ENCODE data around the gene CAB39L. TPM values are rescaled to one million over a fixed set of nuclear protein-coding genes. Genes with fewer than 3 reads are reported as not detected.

The CAB39L gene
- total RNA-seq, 2 experiments from 2014 or later, result 9.6 to 28.6 TPM

- Histone ChIP-seq H3K9me2 (ENCODE audit: insufficient read depth, low read length) (no peaks in the 10 kb centered on the region), H3K4me2 (ENCODE audit: low read length) (no peak overlapping the region), H3K27ac (ENCODE audit: low read depth, low read length, poor library complexity, severe bottlenecking) (no peak overlapping the region), H4K20me1 (ENCODE audit: insufficient read depth, low read length) (no peaks in the 10 kb centered on the region), H3K4me1 (ENCODE audit: insufficient read depth, low read length, poor library complexity, severe bottlenecking) (peaks cover 3% of the 10 kb centered on the region), H2AFZ (ENCODE audit: low read length) (no peak overlapping the region), H3K9me3 (ENCODE audit: low read length) (no peaks in the 10 kb centered on the region), H3K36me3 (ENCODE audit: insufficient read depth, low read length) (peaks cover 66% of the 10 kb centered on the region), H3K79me2 (ENCODE audit: insufficient read depth, low read depth, low read length) (no peaks in the 10 kb centered on the region), H3K4me3 (ENCODE audit: low read depth, low read length, poor library complexity, severe bottlenecking) (no peak overlapping the region)
- ChIA-PET CTCF (ENCODE audit: unreplicated experiment) (no interaction called here), POLR2A (no interaction called here)
- TF ChIP-seq, protein P1, sequence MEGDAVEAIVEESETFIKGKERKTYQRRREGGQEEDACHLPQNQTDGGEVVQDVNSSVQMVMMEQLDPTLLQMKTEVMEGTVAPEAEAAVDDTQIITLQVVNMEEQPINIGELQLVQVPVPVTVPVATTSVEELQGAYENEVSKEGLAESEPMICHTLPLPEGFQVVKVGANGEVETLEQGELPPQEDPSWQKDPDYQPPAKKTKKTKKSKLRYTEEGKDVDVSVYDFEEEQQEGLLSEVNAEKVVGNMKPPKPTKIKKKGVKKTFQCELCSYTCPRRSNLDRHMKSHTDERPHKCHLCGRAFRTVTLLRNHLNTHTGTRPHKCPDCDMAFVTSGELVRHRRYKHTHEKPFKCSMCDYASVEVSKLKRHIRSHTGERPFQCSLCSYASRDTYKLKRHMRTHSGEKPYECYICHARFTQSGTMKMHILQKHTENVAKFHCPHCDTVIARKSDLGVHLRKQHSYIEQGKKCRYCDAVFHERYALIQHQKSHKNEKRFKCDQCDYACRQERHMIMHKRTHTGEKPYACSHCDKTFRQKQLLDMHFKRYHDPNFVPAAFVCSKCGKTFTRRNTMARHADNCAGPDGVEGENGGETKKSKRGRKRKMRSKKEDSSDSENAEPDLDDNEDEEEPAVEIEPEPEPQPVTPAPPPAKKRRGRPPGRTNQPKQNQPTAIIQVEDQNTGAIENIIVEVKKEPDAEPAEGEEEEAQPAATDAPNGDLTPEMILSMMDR (conservative IDR thresholded peaks at IDR 0.05; ENCODE audit: low read length), result no peak
- no peak for TF ChIP-seq EZH2phosphoT487 (IDR thresholded peaks at IDR 0.05; ENCODE audit: borderline replicate concordance, low read depth, low read length)
- intact Hi-C loops (cut with micrococcal nuclease; ENCODE audit: unreplicated experiment), result no loop called here
- no peak for DNase-seq (ENCODE audit: low spot score)
- no TSS peak for BruUV-seq (replicated peaks)
These were observed 117.5 kb downstream of the CAB39L start for GRCh38 chr13:49326222-49326917.

DNA sequence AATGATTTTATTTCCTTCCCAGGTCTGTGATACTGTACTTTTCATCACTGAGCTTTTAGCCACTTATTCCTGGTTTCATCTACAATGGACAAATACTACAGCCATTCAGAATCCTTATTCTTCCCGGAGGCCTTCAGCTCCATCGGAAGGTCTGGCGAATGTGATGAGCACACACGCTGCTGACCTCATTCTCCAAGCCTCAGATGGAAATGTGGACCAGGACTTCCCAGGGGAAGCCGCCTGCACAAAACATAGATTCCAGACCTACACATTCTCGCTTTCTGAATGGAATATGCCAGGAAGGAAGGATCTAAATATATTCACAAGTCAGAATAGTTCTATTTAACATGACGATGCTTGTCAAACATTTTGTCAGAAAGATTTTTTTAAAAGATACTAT, 120.5 kb downstream of the CAB39L start:
- H4K20me1 ChIP-seq (ENCODE audit: insufficient read depth, low read length), result no peaks in the 10 kb centered on the region
- H3K9me3 ChIP-seq (ENCODE audit: low read length), result no peaks in the 10 kb centered on the region
- no peaks in the 10 kb centered on the region for H3K79me2 ChIP-seq (ENCODE audit: insufficient read depth, low read depth, low read length)
- peaks cover 49% of the 10 kb centered on the region for H3K36me3 ChIP-seq (ENCODE audit: insufficient read depth, low read length)
- no peak for DNase-seq (ENCODE audit: low spot score)
- intact Hi-C loops (cut with micrococcal nuclease; ENCODE audit: unreplicated experiment), result no loop called here
- TF ChIP-seq, protein P1 (conservative IDR thresholded peaks at IDR 0.05; ENCODE audit: low read length), result no peak
- no peak for TF ChIP-seq EZH2phosphoT487 (IDR thresholded peaks at IDR 0.05; ENCODE audit: borderline replicate concordance, low read depth, low read length)
- POLR2A ChIA-PET, result interaction anchor here (0.7 to 2.4 kb wide), 4 partner anchors 9 to 45 kb away, joined by 3 to 12 read pairs (median 6); no protein-coding TSS in a partner anchor
- CTCF ChIA-PET (ENCODE audit: unreplicated experiment), result no interaction called here
- no peak overlapping the region for H3K4me3 ChIP-seq (ENCODE audit: low read depth, low read length, poor library complexity, severe bottlenecking)
- BruUV-seq (replicated peaks), result no TSS peak
- H2AFZ ChIP-seq (ENCODE audit: low read length), result no peak overlapping the region
- H3K4me1 ChIP-seq (ENCODE audit: insufficient read depth, low read length, poor library complexity, severe bottlenecking), result peaks cover 25% of the 10 kb centered on the region
- H3K27ac ChIP-seq (ENCODE audit: low read depth, low read length, poor library complexity, severe bottlenecking), result no peak overlapping the region
- no peak overlapping the region for H3K4me2 ChIP-seq (ENCODE audit: low read length)
- no peaks in the 10 kb centered on the region for H3K9me2 ChIP-seq (ENCODE audit: insufficient read depth, low read length)

DNA sequence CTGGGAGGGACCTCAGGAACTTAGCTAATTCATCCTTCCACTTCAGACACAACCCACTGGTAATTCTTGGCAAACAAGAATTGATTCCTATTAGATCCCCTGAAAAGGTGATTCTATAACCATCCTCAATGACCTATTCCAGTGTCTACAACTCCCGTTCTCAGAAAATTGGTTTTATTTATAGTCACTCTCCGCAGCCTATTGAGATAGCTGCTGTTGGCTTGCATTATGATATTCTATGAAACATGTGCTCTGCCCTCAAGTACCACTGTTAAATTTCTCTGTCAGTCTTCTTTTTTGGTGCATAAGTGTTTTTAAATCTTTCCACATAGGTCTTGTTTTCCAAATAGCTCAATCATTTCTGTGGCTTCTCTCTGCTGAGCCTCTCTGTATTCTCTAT, 121.2 kb downstream of the CAB39L start:
- no peak overlapping the region for H3K4me3 ChIP-seq (ENCODE audit: low read depth, low read length, poor library complexity, severe bottlenecking)
- no peaks in the 10 kb centered on the region for H3K9me3 ChIP-seq (ENCODE audit: low read length)
- peaks cover 25% of the 10 kb centered on the region for H3K4me1 ChIP-seq (ENCODE audit: insufficient read depth, low read length, poor library complexity, severe bottlenecking)
- CTCF ChIA-PET (ENCODE audit: unreplicated experiment), result no interaction called here
- H3K79me2 ChIP-seq (ENCODE audit: insufficient read depth, low read depth, low read length), result no peaks in the 10 kb centered on the region
- intact Hi-C loops (cut with micrococcal nuclease; ENCODE audit: unreplicated experiment), result no loop called here
- no peak overlapping the region for H3K27ac ChIP-seq (ENCODE audit: low read depth, low read length, poor library complexity, severe bottlenecking)
- H2AFZ ChIP-seq (ENCODE audit: low read length), result no peak overlapping the region
- peaks cover 45% of the 10 kb centered on the region for H3K36me3 ChIP-seq (ENCODE audit: insufficient read depth, low read length)
- no TSS peak for BruUV-seq (replicated peaks)
- POLR2A ChIA-PET, result interaction anchor here (0.7 to 2.4 kb wide), 4 partner anchors 9 to 45 kb away, joined by 3 to 12 read pairs (median 6); no protein-coding TSS in a partner anchor
- H3K9me2 ChIP-seq (ENCODE audit: insufficient read depth, low read length), result no peaks in the 10 kb centered on the region
- H4K20me1 ChIP-seq (ENCODE audit: insufficient read depth, low read length), result no peaks in the 10 kb centered on the region
- DNase-seq (ENCODE audit: low spot score), result no peak
- TF ChIP-seq, protein P1 (conservative IDR thresholded peaks at IDR 0.05; ENCODE audit: low read length), result no peak
- H3K4me2 ChIP-seq (ENCODE audit: low read length), result no peak overlapping the region
